ENCODE measurements around the gene SLC2A14.
"Not testable (repeated sequence)": the region's sequence is repeated elsewhere in the genome, so short reads cannot be mapped to it uniquely, and the experiment has no call there.

The SLC2A14 gene

DNA sequence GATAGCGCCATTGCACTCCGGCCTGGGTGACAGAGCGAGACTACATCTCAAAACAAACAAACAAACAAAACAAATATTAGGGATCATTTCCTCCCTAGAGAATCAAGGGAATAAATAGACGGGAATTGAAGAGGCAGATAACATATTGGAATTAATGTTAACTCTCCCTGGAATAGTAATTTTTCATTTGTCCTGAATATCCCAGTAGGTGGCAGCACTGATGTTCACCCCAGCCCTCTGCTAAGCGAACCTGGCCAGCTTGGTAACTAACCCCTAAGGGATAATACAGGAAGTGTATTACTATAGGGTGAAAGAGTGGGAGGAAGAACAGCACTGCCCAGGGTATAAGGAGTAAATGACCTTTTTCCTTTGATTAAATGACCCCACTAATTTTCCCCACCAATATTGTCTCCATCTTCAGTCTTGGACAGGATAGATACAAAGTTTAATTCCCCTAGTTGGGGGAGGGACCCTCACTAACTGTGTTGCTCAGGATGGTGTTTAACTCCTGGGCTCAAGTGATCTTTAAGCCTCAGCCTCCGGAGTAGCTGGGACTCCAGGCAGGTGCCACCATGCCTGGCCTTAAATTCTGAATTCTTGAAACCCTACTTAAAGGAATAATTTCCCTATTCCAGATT is 40.5 kb downstream of the SLC2A14 start:
- DNase-seq: peak; percentile 86

DNA sequence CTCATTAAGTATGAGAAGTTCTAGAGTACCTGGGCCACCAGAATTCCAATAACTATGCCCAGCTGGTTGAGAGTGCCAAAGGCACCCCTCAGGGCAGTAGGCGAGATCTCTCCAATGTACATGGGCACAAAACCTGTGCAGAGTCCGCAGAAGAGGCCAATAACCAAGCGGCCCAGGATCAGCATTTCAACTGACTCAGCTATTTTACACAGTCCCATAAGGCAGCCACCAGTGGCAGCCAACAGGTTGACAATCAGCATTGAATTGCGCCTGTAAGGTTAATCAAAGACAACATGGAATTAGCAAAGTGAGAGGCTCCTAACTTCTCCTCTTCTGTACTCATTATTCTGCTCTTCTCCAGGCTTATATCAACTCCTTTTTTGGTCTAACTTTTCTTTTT is 43.0 kb downstream of the SLC2A14 start:
- DNase-seq: not testable (repeated sequence)

DNA sequence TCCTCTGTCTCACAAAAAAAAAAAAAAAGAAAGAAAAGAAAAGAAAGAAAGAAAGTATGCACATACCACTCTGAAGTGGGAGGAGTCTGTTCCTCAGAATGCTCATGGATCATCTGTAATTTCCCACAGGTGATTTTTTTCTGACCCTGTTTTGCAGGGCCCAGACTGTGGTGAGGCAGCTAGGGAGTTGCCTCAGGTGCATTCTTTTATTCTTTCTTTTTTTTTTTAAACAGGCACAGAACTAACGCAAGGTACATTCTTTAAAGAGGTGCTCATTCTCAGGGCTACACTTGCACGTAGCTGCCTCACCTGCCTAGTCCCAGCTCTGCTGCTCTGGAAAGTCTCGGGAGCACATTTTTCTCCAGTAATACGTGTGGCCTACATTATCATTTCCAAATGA is 47.0 kb downstream of the SLC2A14 start:
- DNase-seq: not testable (repeated sequence)

DNA sequence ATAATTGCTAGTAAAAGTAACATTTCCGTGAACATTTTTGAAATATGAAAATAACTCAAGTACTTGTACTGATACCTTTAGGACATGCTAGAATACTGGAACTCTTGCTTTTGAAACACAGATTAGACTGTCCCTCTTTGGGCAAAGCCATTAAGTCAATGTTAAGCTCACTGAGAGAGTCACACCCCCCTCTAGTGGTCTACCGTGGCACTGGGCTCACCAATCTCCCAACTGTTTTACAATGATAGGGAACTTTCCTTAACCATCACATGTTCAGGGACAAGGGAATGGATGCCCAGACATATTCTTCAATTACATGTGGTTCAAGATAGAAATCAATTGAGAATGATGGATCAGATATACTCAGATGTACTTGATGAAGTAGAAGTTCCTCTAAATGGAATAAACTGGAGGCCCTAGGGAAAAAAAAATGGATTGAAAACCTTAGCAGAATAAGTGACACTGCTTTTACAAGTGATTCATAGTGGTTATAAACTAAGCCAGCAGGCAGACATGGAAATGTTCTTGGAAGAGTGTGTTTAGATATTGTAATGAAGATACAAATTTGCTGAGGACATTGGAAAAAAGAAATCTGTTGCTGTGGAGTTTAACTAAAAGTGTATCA is 65.7 kb downstream of the SLC2A14 start:
- DNase-seq: peak; percentile 91

DNA sequence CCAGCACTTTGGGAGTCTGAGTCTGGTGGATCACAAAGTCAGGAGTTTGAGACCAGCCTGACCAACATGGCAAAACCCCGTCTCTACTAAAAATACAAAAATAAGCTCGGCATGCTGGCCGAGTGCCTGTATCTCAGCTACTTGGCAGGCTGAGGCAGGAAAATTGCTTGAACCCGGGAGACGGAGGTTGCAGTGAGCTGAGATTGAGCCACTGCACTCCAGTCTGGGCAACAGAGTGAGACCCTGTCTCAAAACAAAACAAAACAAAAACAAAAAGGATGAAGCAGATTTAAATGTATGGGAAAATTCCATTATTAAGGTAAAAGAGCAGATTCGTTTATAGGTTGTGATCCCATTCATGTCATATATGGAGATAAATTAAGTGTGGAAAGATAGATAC is 66.4 kb downstream of the SLC2A14 start:
- not testable (repeated sequence) for DNase-seq

DNA sequence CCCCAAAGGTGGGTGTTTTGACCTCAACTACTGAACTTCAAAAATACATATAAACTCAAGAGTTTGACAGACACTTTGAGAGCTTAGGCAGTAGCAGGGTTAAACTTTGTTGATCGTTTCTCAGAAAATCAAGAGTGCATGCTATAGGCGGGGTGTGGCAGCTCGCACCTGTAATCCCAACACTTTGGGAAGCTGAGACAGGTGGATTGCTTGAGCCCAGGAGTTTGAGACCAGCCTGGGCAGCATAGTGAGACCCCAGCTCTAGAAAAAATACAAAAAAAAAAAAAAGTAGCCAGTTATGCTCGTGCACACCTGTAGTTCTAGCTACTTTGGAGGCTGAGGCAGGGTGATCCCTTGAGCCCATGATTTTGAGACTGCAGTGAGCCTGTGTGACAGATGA is 71.3 kb downstream of the SLC2A14 start:
- no peak for DNase-seq

DNA sequence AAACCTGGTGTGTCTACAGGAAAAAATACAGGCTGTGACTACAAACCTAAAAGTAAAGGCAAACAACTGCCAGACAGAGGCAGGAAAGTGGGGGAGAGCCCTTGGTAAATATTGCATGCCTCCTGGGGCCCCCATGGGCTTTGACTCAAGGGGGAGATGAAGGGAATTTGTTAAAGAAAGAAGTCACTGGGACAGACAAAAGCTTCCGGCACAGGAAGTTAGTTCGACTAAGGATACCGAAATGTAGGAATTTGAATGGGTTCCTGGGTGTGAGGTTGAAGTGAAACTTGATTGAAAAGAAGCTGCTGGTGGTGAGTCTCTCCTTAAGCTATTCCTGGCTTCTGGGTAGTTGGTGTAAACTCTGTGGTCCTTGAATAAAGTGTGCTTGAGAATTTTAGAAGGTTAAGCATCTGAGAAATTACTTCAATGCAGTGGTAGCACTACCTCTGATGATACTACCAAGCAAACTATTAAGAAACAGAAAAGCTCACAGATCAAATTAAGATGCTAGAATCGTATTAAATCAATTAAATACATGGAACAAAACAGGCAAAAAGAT is 73.9 kb downstream of the SLC2A14 start:
- not testable (repeated sequence) for DNase-seq

DNA sequence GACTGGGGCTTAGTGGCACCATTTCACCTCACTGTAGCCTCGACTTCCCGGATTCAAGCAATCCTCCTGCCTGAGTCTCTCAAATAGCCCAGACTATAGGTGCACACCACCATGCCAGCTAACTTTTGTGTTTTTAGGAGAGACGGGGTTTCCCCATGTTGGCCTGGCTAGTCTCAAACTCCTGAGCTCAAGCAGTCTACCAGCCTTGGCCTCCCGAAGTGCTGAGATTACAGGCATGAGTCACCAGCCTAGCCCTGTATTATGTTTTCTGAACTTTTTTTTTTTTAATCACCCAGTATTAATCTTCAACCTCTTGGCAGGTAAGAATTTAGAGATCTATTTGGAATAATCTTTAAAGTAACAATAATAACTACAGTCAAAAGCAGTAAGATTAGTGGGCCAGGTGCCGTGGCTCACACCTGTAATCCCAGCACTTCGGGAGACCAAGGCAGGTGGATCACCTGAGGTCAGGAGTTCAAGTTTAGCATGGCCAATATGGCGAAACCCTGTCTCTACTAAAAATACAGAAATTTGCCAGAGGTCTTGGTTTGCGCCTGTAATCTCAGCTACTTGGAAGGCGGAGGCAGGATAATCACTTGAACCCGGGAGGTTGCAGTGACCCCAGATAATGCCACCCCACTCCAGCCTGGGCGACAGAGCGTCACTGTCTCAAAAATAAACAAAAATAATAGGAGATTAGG is 74.9 kb downstream of the SLC2A14 start:
- DNase-seq: no peak

DNA sequence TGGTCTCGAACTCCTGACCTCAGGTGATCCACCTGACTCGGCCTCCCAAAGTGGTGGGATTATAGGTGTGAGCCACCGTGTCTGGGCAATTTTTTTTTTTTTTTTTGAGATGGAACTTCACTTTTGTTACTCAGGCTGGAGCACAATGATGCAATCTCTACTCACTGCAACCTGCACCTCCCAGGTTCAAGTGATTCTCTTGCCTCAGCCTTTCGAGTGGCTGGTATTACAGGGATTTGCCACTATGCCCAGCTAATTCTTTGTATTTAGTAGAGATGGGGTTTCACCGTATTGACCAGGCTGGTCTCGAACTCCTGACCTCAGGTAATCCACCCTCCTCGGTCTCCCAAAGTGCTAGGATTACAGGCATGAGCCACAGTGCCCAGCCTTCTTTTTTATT is 75.4 kb downstream of the SLC2A14 start:
- not testable (repeated sequence) for DNase-seq

DNA sequence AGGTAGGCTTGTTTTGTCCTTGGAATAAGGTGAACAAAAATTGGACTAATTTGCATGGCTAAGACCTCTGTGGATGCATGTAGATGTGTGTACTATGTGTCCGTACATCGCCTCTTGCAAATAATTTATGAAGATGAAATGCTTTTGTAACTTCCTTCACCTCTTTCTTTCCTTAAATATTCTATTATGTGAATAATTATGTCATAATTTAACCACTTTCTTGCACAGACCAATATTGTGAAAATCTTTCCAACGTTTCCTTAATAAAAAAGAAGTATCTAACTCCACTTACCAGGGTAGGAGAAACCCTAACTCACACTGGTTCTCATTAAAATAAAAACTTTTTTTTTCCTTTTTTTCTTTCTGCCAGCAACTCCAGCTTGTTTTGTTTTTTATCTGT is 79.5 kb downstream of the SLC2A14 start:
- DNase-seq: no peak

DNA sequence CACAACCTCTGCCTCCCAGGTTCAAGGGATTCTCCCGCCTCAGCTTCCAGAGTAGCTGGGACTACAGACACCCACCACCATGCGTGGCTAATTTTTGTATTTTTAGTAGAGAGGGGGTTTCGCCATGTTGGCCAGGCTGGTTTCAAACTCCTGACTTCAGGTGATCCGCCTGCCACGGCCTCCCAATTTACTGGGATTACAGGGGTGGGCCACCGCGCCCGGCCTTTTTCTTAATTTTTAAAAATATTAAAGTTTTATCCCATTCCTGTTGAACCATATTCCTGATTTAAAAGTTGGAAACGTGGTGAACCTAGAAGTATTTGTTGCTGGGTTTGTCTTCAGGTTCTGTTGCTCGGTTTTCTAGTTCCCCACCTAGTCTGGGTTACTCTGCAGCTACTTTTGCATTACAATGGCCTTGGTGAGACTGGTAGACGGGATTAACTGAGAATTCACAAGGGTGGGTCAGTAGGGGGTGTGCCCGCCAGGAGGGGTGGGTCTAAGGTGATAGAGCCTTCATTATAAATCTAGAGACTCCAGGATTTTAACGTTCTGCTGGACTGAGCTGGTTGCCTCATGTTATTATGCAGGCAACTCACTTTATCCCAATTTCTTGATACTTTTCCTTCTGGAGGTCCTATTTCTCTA is 83.7 kb downstream of the SLC2A14 start, which contains the start of gene NANOG:
TSS of gene NANOG (plus strand) at position 519 of the 645 bp plus-strand sequence. CDS start 213 bp downstream, outside the sequence.
- not testable (repeated sequence) for DNase-seq

DNA sequence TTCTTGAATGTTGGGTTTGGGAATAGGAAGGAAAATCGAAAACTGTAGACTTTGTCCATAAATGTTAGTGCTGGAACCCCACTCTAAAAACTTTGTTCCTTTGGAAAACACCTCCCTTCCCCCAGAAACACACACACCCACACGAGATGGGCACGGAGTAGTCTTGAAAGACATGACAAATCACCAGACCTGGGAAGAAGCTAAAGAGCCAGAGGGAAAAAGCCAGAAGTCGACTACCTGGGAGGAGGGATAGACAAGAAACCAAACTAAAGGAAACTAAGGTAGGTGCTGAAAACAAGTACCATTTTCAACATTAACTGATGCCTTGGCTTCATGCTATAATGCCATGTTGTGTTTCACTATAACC is 84.4 kb downstream of the SLC2A14 start:
- DNase-seq: no peak

DNA sequence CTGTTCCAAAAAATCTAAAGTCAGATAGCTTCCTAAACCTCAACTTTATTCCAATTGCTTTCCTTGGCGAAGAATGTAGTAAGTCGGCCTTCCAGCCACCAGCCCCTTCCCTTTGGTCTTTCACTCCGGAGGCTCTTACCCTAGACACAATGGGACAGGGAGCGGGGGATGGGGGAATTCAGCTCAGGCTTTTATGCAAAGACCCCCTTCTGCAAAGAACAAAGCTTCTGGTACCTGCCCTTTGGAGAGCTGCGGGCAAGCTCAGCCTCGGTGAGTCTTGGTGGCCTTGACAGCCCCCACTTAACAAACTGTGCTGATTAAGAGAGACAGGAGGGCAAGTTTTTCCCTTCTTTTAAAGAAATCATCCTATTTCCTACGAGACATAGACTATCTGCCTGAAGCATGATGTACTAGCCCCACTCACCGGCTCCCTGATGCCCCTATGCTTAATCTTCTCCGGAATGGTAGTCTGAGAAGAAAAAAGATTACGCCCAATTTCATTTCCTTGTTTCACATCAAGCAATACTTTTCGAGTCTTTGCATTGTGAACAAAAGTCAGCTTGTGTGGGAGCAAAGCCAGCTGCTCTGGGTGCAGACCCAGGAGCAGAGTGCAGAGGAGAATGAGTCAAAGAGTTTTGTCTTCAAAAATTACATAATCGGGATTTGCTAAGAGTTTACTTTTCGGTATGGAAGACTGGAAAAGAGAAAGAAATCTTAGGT is 85.0 kb downstream of the SLC2A14 start:
- no peak for DNase-seq

DNA sequence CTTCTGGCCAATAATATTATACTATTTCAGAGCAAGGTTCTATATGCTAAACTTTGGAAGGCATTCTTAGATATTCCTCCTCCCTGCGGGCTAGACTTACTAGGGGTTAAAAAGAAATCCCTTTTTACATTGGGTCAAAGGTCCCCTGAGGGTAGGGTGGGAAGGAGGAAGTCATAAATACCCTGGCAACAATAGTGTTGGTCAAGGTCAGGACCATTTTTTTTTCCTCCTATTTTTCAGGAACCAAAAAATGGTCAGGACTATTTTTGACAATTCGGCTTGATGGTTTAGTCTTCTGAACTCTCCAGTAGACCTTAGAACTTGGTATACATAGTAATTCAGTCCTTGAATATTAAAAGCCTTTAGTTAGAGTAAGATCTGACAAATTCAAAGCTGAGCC is 88.0 kb downstream of the SLC2A14 start:
- DNase-seq: no peak

DNA sequence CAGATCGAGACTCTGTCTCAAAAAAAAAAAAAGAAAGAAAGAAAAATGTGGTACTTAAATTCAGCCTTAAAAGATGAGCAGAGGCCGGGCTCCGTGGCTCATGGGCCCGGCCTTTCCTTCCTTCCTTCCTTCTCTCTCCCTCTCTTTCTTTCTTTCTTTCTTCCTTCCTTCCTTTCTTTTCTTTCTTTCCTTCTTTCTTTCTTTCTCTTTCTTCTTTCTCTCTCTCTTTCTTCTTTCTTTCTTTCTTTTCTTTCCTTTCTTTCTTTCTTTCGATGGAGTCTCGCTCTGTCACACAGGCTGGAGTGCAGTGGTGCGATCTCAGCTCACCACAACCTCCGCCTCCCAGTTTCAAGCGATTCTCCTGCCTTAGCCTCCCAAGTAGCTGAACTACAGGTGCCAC is 89.3 kb downstream of the SLC2A14 start:
- not testable (repeated sequence) for DNase-seq

DNA sequence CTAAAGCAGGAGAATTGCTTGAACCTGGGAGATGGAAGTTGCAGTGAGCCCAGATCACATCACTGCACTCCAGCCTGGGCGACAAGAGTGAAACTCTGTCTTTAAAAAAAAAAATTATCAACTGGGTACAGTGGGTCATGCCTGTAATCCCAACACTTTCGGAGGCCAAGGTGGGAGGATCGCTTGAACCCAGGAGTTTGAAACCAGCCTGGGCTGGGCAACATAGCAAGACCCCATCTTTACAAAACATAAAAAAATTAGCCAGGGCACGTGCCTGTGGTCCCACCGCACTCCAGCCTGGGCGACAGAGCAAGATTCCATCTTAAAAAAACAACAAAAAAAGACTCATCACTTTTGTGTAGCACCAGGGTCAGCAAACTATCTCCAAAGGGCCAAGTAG is 90.7 kb downstream of the SLC2A14 start:
- DNase-seq: no peak

DNA sequence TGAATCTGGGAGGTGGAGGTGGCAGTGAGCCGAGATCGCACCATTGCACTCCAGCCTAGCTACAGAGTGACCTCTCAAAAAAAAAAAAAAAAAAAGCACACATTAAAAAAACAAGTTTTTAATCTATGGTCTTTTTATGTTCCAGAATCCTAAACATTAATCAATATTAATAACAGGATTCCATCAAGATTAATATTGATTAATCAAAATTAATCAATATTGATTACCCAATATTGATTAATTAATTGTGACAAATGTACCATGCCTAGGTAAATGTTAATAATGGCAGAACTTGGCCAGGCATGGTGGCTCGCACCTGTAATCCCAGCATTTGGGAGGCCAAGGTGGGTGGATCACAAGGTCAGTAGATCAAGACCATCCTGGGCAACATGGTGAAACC is 91.4 kb downstream of the SLC2A14 start:
- DNase-seq: no peak

DNA sequence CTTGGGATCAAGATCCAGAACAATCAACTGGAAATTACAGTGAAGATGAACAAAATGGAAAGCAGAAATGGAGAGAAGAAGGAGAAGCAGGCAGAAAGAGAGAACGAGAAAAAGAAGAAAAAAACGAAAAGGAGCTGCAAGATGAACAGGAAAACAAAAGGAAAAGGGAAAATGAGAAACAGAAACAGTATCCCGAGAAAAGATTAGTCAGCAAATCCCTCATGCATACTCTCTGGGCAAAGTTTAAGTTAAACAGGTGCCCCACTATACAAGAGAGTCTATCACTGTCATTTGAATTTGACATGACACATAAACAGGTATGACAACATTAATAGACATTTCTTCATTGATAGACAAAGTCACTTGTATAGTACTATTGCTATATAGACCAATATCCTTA is 102.7 kb downstream of the SLC2A14 start:
- DNase-seq: no peak

Measured in hematopoietic multipotent progenitor cell treated with erythropoietin and hydrocortisone succinate and interleukin-3 and kit ligand, for 4 days (in vitro differentiated cells).